Esophagus muscularis mucosa (tissue), 4 donors: ENCODE data around the gene KCNQ4. TPM values are rescaled to one million over a fixed set of nuclear protein-coding genes. Genes with fewer than 3 reads are reported as not detected.
A peak's percentile ranks its signal among the peaks of the same experiment; 100 is the strongest.

Experiments
- DNase-seq: peaks from one replicate; pipeline ENCODE4 v3.0.0-alpha.2; 2017; ENCODE audit errors: extremely low spot score
- H3K27ac ChIP-seq, 4 donors: fragments of 200-600 bp; sonication (generic); replicated peaks in 1 of 4; 1 replicate in 3 of 4; 2 replicates in 1 of 4; pipeline ENCODE4 v1.5.1; 2016 to 2019; ENCODE audit warnings: mild to moderate bottlenecking in 1 of 4
- H3K27me3 ChIP-seq, 4 donors: fragments of 200-600 bp; sonication (generic); one replicate each; pipeline versions ENCODE4 v1.5.1 to v1.6.0; 2016 to 2019
- H3K36me3 ChIP-seq, 4 donors: fragments of 200-600 bp; sonication (generic); one replicate each; pipeline ENCODE4 v1.5.1; 2016 to 2019
- H3K4me1 ChIP-seq, 4 donors: fragments of 200-600 bp; sonication (generic); one replicate each; pipeline ENCODE4 v1.5.1; 2016 to 2019
- H3K4me3 ChIP-seq, 4 donors: fragments of 200-600 bp; sonication (generic); 1 replicate in 2 of 4; 2 replicates in 2 of 4; pipeline ENCODE4 v1.5.1; 2016 to 2019; ENCODE audit warnings: mild to moderate bottlenecking in 4 of 4, moderate library complexity in 1 of 4
- H3K9me3 ChIP-seq, 4 donors: fragments of 200-600 bp; sonication (generic); 1 replicate in 3 of 4; 2 replicates in 1 of 4; pipeline ENCODE4 v1.5.1; 2016 to 2019
- CTCF ChIP-seq, 3 experiments: fragments of 200-600 bp in 2 of 3; fragments of 450-650 bp in 1 of 3; sonication (generic) in 2 of 3; IDR thresholded peaks; one replicate each; pipeline ENCODE4 v1.5.1; 2017 to 2019; ENCODE audit warnings: antibody characterized with exemption in 3 of 3, mild to moderate bottlenecking in 2 of 3, moderate library complexity in 1 of 3
- EP300 ChIP-seq: sonication (generic); formaldehyde crosslinking; IDR thresholded peaks from one replicate; pipeline ENCODE4 v1.6.1; 2017; ENCODE audit warnings: antibody characterized with exemption
- POLR2A ChIP-seq: fragments of 450-650 bp; IDR thresholded peaks from one replicate; pipeline ENCODE4 v1.6.1; 2017; ENCODE audit warnings: antibody characterized with exemption, moderate library complexity, mild to moderate bottlenecking, low read depth
- POLR2AphosphoS5 ChIP-seq, 2 donors: sonication (generic); formaldehyde crosslinking; IDR thresholded peaks; one replicate each; pipeline ENCODE4 v1.6.1; 2017; ENCODE audit warnings: antibody characterized with exemption in 2 of 2
- WGBS: methylation state at CpG from one replicate; pipeline ENCODE4 v1.1.5; 2018; 5-methylcytosine and 5-hydroxymethylcytosine counted together
- intact Hi-C: fragments of 100-400 bp; cut with DNase I; formaldehyde crosslinking; loops from one replicate; pipeline ENCODE4 v1.15.1; 2023
- total RNA-seq, 4 donors: library from RNA; depleted of rRNA; stranded (reverse); fragments of >200 nt; gene quantifications; one replicate each; pipeline versions ENCODE4 v1.1.0 to v1.2.1, GENCODE V29; 2016

KCNQ4 gene
- total RNA-seq, 4 donors from 2014 or later = 9.3 to 22.0 (median 17.1) TPM

- 66% methylated on average over 4 of the region's 4 CpGs for WGBS
- TF ChIP-seq EP300 = no peak
- no peak for TF ChIP-seq POLR2A
- no peak for TF ChIP-seq POLR2AphosphoS5 (IDR thresholded peaks at IDR 0.05)
- no peak for TF ChIP-seq CTCF (IDR thresholded peaks at IDR 0.05)
- Histone ChIP-seq H3K4me1 (peaks cover 27 to 75% (median 48%) of the 10 kb centered on the region in 4 donors), H3K27ac (peak overlapping the region; percentile 30 to 86 (median 82)), H3K36me3 (peaks cover 6 to 96% (median 72%) of the 10 kb centered on the region in 4 donors), H3K4me3 (no peak overlapping the region), H3K9me3 (no peaks in the 10 kb centered on the region), H3K27me3 (no peaks in the 10 kb centered on the region)
- no peak for DNase-seq
- intact Hi-C loops = no loop called here
These were observed 22.6 kb upstream of the KCNQ4 start for GRCh38 chr1:40760984-40761383.

GRCh38 chr1:40762144-40762923, 21.3 kb upstream of the KCNQ4 start:
- Histone ChIP-seq H3K27ac (peak overlapping the region; percentile 13 to 86 (median 82)), H3K4me3 (no peak overlapping the region), H3K9me3 (no peaks in the 10 kb centered on the region), H3K27me3 (no peaks in the 10 kb centered on the region), H3K4me1 (peaks cover 27 to 63% (median 39%) of the 10 kb centered on the region in 4 donors), H3K36me3 (peaks cover 17 to 96% (median 79%) of the 10 kb centered on the region in 4 donors)
- TF ChIP-seq CTCF (IDR thresholded peaks at IDR 0.05) (no peak), EP300 (no peak), POLR2A (no peak), POLR2AphosphoS5 (IDR thresholded peaks at IDR 0.05) (no peak)
- WGBS = 83% methylated on average over 7 of the region's 7 CpGs
- DNase-seq = no peak
- intact Hi-C loops = no loop called here

- TF ChIP-seq POLR2A (no peak), CTCF (IDR thresholded peaks at IDR 0.05) (no peak), POLR2AphosphoS5 (IDR thresholded peaks at IDR 0.05) (no peak), EP300 (no peak)
- DNase-seq = no peak
- Histone ChIP-seq H3K4me1 (peaks cover 23 to 56% (median 30%) of the 10 kb centered on the region in 4 donors), H3K9me3 (no peaks in the 10 kb centered on the region), H3K4me3 (no peak overlapping the region), H3K27ac (peak overlapping the region in 2 of 4 donors; percentile 11 to 22), H3K27me3 (no peaks in the 10 kb centered on the region), H3K36me3 (peaks cover 29 to 96% (median 80%) of the 10 kb centered on the region in 4 donors)
- WGBS = 85% methylated on average over 9 of the region's 9 CpGs
- intact Hi-C loops = no loop called here
These were observed 19.6 kb upstream of the KCNQ4 start for GRCh38 chr1:40763742-40764532.

- no peaks in the 10 kb centered on the region for H3K27me3 ChIP-seq
- no peak for TF ChIP-seq CTCF (IDR thresholded peaks at IDR 0.05)
- no peak for DNase-seq
- peak overlapping the region in 3 of 4 donors; percentile 11 to 27 (median 26) for H3K27ac ChIP-seq
- intact Hi-C loops = loop anchor here (5.0 kb wide), 1 partner anchor 73 kb away; the partner anchor contains the start of gene NFYC
- peaks cover 27 to 59% (median 34%) of the 10 kb centered on the region in 4 donors for H3K4me1 ChIP-seq
- WGBS = 46% methylated on average over 2 of the region's 2 CpGs
- H3K36me3 ChIP-seq = peaks cover 29 to 96% (median 84%) of the 10 kb centered on the region in 4 donors
- H3K4me3 ChIP-seq = no peak overlapping the region
- no peaks in the 10 kb centered on the region for H3K9me3 ChIP-seq
These were observed 18.6 kb upstream of the KCNQ4 start for GRCh38 chr1:40764981-40765380.
